Subcutaneous abdominal adipose tissue (tissue), 5 donors: ENCODE measurements around the gene MCTP1.

Experiments
- H3K27ac ChIP-seq: one replicate; pipeline ENCODE4 v1.7.0; 2013; ENCODE audit warnings: low read depth, mild to moderate bottlenecking, inconsistent platforms, low read length, moderate library complexity
- H3K27me3 ChIP-seq, 5 donors: one replicate each; pipeline ENCODE4 v1.7.0; 2013; ENCODE audit warnings: low read length in 5 of 5, inconsistent platforms in 1 of 5; ENCODE audit not compliant: control insufficient read depth in 5 of 5, insufficient read depth in 4 of 5
- H3K36me3 ChIP-seq, 5 donors: one replicate each; pipeline ENCODE4 v1.7.0; 2013; ENCODE audit warnings: low read length in 5 of 5; ENCODE audit not compliant: control insufficient read depth in 5 of 5, insufficient read depth in 5 of 5
- H3K4me1 ChIP-seq, 5 donors: one replicate each; pipeline ENCODE4 v1.7.0; 2013; ENCODE audit warnings: low read length in 5 of 5, mild to moderate bottlenecking in 3 of 5, moderate library complexity in 1 of 5; ENCODE audit not compliant: control insufficient read depth in 5 of 5, insufficient read depth in 5 of 5
- H3K4me3 ChIP-seq, 5 donors: one replicate each; pipeline ENCODE4 v1.7.0; 2013; ENCODE audit warnings: low read length in 5 of 5, low read depth in 1 of 5
- H3K9ac ChIP-seq, 5 donors: one replicate each; pipeline ENCODE4 v1.7.0; 2013; ENCODE audit warnings: low read length in 5 of 5, mild to moderate bottlenecking in 4 of 5, moderate library complexity in 3 of 5
- H3K9me3 ChIP-seq, 5 donors: one replicate each; pipeline ENCODE4 v1.7.0; 2013; ENCODE audit warnings: low read length in 5 of 5; ENCODE audit not compliant: control insufficient read depth in 5 of 5
- donor health status: healthy.
- donor health status: healthy.
- donor health status: healthy.
- donor health status: healthy.
- donor health status: healthy.

Gene MCTP1

GRCh38 chr5:94670726-94671125, 614.2 kb downstream of the MCTP1 start:
- H3K4me3 ChIP-seq: no peak overlapping the region
- H3K9ac ChIP-seq: no peak overlapping the region
- H3K27me3 ChIP-seq: no peaks in the 10 kb centered on the region
- H3K36me3 ChIP-seq: peaks cover 0 to 10% (median 0%) of the 10 kb centered on the region in 5 donors
- H3K9me3 ChIP-seq: no peaks in the 10 kb centered on the region
- H3K27ac ChIP-seq: no peak overlapping the region
- no peaks in the 10 kb centered on the region for H3K4me1 ChIP-seq

GRCh38 chr5:94667937-94668336, 617.0 kb downstream of the MCTP1 start:
- H3K9me3 ChIP-seq: no peaks in the 10 kb centered on the region
- peaks cover 0 to 21% (median 5%) of the 10 kb centered on the region in 5 donors for H3K36me3 ChIP-seq
- no peak overlapping the region for H3K9ac ChIP-seq
- H3K4me1 ChIP-seq: no peaks in the 10 kb centered on the region
- no peak overlapping the region for H3K27ac ChIP-seq
- H3K4me3 ChIP-seq: no peak overlapping the region
- no peaks in the 10 kb centered on the region for H3K27me3 ChIP-seq

GRCh38 chr5:94661086-94661485, 623.8 kb downstream of the MCTP1 start:
- Histone ChIP-seq H3K9ac (no peak overlapping the region), H3K27ac (no peak overlapping the region), H3K4me3 (no peak overlapping the region), H3K4me1 (no peaks in the 10 kb centered on the region), H3K36me3 (peaks cover 8 to 19% (median 11%) of the 10 kb centered on the region in 5 donors), H3K9me3 (peaks cover 0 to 6% (median 3%) of the 10 kb centered on the region in 5 donors), H3K27me3 (no peaks in the 10 kb centered on the region)

- no peak overlapping the region for H3K27ac ChIP-seq
- peaks cover 8 to 19% (median 11%) of the 10 kb centered on the region in 5 donors for H3K36me3 ChIP-seq
- H3K4me3 ChIP-seq: no peak overlapping the region
- peaks cover 0 to 8% (median 4%) of the 10 kb centered on the region in 5 donors for H3K9me3 ChIP-seq
- no peaks in the 10 kb centered on the region for H3K4me1 ChIP-seq
- no peaks in the 10 kb centered on the region for H3K27me3 ChIP-seq
- no peak overlapping the region for H3K9ac ChIP-seq
Observed at GRCh38 chr5:94660506-94660905, 624.4 kb downstream of the MCTP1 start.

GRCh38 chr5:94658272-94658671, 626.6 kb downstream of the MCTP1 start:
- Histone ChIP-seq H3K36me3 (peaks cover 0 to 24% (median 11%) of the 10 kb centered on the region in 5 donors), H3K4me3 (no peak overlapping the region)

More at GRCh38 chr5:94658272-94658671, 626.6 kb downstream of the MCTP1 start:
- H3K9me3 ChIP-seq: peaks cover 0 to 12% (median 6%) of the 10 kb centered on the region in 5 donors
- no peak overlapping the region for H3K9ac ChIP-seq
- H3K27me3 ChIP-seq: no peaks in the 10 kb centered on the region
- no peaks in the 10 kb centered on the region for H3K4me1 ChIP-seq
- no peak overlapping the region for H3K27ac ChIP-seq
